ENCODE measurements around the gene KCNT2.

DNA sequence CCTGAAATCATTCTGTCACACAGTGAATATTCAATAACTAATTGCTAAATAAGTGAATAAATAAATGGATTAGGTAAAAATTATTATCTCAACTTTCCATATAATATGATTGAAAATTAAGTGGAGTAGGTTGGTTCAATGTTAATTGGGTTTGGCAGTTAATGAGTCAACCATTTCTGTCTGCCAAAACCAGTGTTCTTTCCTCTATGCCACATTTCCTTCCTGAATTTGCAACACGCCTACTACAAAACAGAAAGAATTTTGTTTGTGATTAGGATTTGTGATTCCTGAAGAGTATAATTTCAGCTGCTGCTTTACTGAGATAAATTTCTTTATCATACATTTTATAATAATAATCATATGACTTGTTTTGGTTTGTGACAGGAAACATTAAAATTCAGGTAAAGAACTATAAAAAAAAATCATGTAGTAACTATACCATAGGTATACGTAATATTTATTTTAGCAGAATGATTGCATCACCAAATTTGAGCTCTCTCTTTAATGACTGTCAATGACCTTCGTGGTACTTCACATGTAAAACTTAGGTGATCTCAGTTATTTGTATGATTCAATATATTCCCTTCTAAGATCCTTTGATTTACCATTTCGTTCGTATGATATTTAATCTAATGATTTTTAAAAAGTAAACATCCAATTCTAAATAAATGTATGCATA is 241.3 kb downstream of the KCNT2 start:
- TF ChIP-seq, protein P1, sequence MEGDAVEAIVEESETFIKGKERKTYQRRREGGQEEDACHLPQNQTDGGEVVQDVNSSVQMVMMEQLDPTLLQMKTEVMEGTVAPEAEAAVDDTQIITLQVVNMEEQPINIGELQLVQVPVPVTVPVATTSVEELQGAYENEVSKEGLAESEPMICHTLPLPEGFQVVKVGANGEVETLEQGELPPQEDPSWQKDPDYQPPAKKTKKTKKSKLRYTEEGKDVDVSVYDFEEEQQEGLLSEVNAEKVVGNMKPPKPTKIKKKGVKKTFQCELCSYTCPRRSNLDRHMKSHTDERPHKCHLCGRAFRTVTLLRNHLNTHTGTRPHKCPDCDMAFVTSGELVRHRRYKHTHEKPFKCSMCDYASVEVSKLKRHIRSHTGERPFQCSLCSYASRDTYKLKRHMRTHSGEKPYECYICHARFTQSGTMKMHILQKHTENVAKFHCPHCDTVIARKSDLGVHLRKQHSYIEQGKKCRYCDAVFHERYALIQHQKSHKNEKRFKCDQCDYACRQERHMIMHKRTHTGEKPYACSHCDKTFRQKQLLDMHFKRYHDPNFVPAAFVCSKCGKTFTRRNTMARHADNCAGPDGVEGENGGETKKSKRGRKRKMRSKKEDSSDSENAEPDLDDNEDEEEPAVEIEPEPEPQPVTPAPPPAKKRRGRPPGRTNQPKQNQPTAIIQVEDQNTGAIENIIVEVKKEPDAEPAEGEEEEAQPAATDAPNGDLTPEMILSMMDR (IDR thresholded peaks at IDR 0.05; ENCODE audit: poor library complexity) = no peak
- TF ChIP-seq EZH2 (IDR thresholded peaks at IDR 0.05; ENCODE audit: borderline replicate concordance) (no peak), EZH2phosphoT487 (IDR thresholded peaks at IDR 0.05; ENCODE audit: low read depth, severe bottlenecking, unreplicated experiment) (no peak)
